HG03565 (cell line): ENCODE measurements around the gene TUT1.
A peak's percentile ranks its signal among the peaks of the same experiment; 100 is the strongest.
"Not testable (repeated sequence)": the region's sequence is repeated elsewhere in the genome, so short reads cannot be mapped to it uniquely, and the experiment has no call there.

Experiments
- ATAC-seq: cut with Tn5 transposase; IDR thresholded peaks from one replicate; pipeline ENCODE4 v1.9.1; 2021; ENCODE audit warnings: mild to moderate bottlenecking, moderate library complexity; ENCODE audit not compliant: unreplicated experiment

The TUT1 gene

GRCh38 chr11:62578541-62578940, 12.8 kb downstream of the TUT1 start:
- ATAC-seq = no peak

DNA sequence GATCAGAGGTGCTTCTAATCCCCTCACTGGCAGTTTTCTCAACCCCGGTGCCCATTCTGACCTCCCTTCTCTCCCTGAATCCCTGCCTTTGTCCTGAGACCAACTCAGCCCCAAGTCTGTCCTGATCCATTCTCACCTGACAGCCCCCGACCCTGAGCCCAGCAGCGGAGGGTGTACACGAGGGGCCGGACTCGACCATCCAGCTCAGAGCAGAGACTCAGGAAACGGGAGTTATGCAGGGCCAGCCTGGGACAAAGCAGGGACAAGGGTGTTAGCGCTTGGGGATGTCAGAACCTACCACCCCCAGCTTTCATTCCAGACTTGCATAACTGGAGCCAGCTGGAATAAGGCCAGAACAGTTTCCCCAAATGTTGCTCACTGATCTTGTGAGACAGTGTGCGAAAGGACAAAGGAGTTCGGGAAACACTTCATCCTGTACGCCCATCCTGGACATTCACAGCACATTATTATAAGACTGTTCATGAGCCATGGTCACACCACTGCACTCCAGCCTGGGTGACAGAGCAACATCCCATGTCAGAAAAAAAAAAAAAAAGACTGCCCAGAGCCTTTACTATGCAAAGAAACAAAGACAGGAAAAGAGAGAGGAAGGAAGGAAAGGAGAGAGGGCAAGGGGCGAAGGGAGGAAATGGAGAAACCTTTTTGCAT, 14.1 kb downstream of the TUT1 start:
- ATAC-seq = no peak

GRCh38 chr11:62575837-62576236, 15.5 kb downstream of the TUT1 start:
- no peak for ATAC-seq

- ATAC-seq = no peak
Observed at GRCh38 chr11:62575156-62575555, 16.2 kb downstream of the TUT1 start.

GRCh38 chr11:62574363-62575071, 16.8 kb downstream of the TUT1 start:
- ATAC-seq = peak; percentile 2

DNA sequence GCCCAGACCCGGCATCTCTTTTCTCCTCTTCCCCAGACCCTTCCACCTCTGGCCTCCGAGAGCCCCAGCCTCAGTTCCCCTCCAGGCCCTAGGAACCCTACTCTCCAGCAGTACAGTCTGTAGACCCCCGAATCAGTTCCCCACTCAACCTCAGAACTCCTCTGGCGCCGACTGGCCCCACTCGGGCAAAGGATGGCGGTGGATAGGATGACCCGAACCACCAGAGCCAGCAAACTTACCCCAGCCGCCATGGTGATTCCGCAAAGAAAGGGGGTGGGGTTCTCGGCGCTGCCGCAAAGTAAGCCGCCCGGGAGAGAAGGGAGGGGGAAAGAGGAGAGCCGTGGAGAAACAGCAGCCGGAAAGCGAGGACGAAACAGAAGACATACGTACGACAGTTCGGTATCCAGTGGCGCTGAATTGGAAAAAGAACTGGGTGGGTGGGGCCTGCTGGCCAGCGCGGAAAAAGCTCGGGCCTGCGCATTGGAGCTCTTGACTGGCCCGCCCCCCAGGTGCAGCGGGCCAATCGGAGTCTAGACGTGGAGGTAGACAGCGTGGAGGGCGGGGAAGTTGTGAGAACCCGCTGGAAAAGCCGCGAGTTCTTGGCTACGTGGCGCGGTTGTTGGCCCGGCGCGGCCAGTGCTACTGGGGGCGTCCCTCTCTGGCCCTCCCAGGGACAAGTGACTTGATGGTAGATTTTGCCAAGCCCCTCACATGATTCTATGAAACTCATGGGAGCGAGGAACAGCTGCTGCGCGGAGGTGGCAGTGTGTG, 17.5 kb downstream of the TUT1 start, which contains the start of gene EEF1G:
Gene EEF1G, minus strand, starts transcription at position 300 of the 771 bp plus-strand sequence. Its CDS starts 49 bp downstream, at position 251.
- peak; percentile 85 for ATAC-seq

DNA sequence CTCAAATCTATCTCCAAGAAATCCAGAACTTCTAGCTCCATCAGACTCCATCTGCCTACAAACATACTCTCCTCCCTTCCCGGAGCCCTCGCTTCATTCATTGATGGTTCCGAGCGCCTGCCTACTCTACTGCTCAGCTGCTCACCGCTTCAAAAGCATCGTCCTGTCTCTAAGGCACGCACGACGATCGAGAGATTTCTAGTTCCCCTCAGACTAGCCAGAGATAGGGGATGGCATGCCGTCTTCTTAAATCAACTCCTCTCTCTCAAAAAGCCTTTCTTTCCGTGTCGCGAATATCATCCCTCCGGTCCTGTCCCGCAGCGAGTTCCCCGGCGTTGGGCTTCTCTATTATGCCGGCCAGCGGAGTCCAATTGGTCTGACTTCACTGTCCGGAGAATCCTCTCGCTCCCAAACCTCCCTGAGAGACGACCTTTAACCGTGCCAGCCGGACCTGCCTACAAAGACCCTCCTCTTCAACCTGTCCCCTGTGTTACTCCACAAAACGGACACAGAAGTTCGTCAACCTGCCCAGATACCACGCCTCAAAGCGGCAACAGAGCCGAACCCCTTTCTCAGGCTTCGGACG, 18.2 kb downstream of the TUT1 start:
- no peak for ATAC-seq

DNA sequence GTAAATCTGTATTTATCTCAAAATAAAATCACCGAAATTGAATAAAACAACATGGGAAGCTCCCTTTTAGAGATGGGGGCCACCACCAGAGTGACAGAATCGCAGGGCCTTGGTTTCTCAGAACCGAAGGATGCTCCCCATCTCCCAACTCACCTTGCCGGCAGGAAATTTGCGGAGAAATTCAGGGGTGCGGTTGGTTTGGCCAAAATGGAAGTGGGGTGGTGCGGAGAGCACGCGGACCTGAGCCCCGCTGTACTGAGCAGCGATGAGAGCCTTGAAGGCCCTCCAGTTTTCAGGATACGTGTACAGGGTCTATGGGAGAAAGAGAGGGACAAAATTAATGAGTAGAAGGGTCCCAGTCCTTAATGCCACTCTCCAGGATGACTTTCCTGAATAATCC, 18.9 kb downstream of the TUT1 start:
- ATAC-seq = no peak

DNA sequence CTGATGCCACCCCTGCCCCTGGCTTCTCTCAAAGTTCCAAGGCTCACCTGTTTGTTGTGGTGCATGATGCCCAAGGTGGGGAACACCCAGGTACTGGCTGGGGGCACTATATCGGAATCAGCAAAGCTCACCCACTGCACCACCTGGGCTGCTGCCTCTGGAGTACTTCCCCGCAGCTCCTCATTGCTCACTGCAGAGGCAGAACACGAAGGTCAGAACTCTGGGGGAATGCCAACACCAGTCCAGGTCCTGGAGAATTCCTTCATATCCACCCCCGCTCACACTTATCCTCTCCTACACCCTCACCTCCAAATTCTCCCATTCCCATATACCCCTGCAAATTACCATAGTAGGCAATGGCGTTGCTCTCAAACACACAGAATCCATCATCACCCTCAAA, 19.8 kb downstream of the TUT1 start:
- not testable (repeated sequence) for ATAC-seq

DNA sequence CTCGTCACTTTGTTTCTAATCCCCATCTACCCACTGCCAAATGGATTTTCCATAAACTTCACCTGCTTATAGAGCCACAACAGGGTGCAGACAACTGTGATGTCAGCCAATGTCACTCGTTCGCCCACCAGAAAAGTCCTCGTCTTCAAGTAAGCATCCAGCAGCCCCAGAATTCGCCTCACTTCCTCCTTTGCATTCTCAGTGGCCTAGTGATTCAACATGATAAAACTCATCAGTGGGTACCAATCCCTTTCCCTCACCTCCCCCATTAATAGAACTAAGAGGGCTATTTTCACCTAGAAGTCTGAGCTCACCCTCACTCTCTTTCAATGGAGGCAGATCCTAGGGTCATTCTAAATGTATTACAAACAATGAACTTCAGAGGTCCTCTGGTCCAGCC, 20.4 kb downstream of the TUT1 start:
- not testable (repeated sequence) for ATAC-seq

DNA sequence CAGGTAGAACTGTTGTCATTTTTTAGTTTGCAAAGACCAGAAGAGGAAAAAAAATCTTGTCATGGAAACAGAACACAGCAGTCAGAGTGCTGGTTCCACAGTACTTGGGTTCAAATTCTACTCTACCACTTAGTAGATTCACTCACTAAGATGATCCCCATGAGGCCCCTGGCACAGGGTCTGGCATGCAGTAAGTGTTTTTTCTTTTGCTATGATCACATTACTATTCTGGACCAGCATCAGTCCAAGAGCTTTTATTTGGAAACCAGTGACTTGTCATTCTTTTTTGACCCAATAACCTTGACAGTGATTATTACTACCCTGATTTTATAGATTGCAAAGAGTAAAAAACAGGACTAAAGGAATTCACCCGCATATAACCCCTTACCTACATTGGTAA, 21.7 kb downstream of the TUT1 start:
- ATAC-seq = no peak

GRCh38 chr11:62567018-62567633, 24.2 kb downstream of the TUT1 start:
- no peak for ATAC-seq

DNA sequence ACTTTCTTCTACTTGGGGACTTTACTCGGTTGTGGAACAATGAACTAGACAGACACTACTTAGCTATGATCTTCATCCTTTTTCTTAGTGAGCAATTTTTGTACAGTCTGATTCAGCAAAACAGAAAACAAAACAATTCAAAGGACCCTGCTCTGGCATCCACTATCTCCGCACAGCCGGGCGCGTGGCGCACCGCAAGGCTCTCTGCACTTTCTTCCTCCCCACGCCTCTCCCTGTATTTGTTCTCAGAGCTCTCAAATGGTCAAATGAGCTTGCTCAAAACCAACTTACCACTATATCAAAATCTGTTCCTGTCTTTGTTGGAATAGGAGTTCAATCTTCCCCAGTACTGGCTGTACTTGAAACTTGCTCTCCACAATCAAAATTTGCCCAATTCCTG, 25.1 kb downstream of the TUT1 start:
- no peak for ATAC-seq

- ATAC-seq = no peak
Observed at GRCh38 chr11:62565100-62565802, 26.1 kb downstream of the TUT1 start.

- ATAC-seq = not testable (repeated sequence)
Observed at GRCh38 chr11:62561677-62562230, 29.6 kb downstream of the TUT1 start.

DNA sequence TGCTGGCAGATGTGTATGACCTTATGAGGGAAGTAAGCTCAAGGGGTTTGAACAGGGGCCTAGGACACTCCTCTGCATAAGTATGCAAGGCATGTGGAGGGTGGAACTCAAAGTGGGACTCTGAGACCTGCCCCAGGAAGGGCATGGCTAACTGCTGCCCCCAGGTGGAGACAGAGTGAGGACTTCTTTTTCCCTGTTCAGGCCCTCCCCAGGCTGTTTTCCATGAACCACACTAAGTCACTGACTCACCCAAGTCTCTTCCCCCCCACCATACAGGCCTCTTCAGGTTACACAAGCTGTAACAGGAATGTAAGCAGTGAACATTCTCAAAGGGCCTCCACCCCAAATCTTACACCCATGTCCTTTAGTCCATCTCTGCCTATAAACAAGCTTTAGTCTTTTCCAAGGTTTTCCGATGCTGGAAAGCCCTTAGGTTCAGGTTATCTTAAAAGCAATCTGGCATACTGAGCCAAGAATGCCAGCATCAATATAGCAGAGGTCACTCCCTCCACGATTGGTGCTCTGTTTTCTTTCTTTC, 30.7 kb downstream of the TUT1 start:
- no peak for ATAC-seq

GRCh38 chr11:62559626-62560025, 31.7 kb downstream of the TUT1 start:
- ATAC-seq = not testable (repeated sequence)

DNA sequence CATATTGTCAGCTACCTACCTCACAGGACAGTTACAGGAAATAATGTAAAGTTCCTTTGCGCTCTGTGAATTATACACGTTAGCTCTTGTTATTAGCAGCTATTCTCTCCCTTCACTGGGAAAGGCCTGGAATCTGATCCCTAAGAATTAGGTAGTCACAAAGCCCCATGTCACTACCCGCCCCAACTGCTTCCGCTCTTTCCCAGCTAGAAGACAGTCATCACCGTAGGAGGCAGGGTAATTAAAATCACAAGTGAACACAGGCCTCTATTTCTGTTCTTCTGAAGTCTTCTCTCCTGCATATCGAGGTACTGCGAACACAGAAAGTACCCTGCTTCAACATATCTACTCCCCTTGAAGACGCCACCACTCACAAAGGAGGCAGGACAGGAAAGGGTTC, 32.1 kb downstream of the TUT1 start:
- no peak for ATAC-seq

- ATAC-seq = no peak
Observed at GRCh38 chr11:62558669-62559068, 32.7 kb downstream of the TUT1 start.
